HG03135 (cell line): ENCODE results near the gene SLC38A7.
"Not testable (repeated sequence)": the region's sequence is repeated elsewhere in the genome, so short reads cannot be mapped to it uniquely, and the experiment has no call there.

Source experiments
- ATAC-seq: cut with Tn5 transposase; IDR thresholded peaks from one replicate; pipeline ENCODE4 v1.9.1; 2021; ENCODE audit warnings: mild to moderate bottlenecking, moderate library complexity; ENCODE audit not compliant: unreplicated experiment

Gene SLC38A7

DNA sequence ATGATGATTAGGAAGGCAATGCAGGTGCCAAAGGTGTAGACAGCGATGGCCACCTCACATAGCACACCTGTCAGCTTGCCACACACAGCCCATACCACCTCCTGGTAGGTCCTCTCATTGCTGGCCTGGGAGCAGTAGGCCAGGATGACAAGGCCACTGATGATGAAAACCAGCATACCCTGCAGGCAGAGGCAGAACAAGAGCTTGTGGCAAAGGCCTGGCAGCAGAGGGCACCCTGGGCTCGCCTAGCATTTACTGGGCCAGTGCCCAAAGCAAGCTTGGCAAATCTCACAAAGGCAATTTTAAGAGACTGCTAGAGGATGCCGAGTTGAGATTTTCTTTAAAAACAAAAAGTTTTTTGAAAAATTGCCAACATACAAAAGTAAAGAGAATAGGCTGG, 5.9 kb downstream of the SLC38A7 start:
- no peak for ATAC-seq

DNA sequence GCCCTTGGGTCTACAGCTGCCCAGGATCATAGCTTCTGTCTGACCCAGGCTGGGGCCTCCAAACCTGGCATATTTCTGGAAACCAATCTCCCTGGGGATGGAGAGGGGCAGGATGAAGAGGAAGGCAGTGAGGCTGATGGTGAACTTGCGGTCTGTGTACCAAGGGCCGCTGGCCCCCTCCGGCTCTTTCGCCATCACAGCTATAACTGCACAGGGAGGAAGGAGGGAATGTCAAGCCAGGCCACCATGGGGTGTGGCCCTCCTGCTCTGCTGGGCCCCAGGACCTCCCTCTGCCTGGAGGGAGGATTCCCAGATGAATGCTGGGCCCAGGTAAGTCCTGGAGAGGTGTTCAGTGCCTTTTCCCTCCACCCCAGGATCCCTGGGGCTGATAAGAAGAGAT, 6.3 kb downstream of the SLC38A7 start:
- no peak for ATAC-seq

DNA sequence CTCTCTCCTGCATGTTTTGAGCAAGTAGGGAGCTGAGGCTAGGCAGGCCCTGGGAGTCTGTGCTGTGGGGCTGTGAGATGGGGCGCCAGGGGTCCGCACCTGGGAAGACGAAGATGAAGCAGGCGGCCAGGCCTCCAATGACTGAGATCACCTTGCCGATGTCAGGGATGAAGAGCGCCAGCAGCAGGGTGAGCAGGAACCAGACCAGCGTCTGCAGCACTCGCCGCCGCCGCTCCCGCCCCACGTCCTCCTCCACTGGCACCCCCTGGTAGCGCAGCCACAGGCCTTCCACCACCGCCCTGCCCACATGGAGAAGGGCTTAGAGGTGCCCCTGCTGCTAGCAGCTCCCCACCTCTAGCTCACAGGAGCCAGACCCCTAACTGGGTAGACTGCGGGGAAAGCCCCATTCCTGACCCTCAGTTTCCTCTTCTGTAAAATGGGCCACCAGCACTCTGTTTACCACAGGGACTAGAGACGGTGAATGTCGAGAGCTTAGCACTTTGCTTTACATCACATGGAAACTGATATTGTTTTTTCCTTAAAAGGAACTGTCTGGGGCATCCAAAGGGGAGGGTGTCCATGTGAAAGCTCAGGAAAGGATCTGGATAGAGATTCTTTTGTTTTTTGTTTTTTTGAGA, 13.5 kb downstream of the SLC38A7 start:
- ATAC-seq: no peak

DNA sequence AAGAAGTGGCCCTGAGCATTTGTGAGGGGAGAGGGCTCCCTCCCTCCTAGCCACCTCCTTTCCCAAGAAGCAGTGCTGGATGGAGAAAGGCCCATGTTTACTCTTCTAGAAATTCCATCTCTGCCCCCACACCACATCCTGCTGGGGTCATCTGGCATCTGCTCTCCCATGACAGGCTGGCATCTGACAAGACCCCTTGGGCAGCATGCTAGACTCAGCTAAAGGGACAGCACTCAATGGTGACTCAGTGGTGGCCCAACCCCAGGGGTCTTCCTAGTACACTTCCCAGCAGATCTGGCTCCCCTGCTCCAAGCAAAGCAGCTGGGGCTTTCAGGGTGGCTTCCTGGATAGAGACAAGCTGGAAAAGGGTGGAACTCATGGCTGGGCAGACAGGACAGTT, 14.4 kb downstream of the SLC38A7 start:
- ATAC-seq: no peak

DNA sequence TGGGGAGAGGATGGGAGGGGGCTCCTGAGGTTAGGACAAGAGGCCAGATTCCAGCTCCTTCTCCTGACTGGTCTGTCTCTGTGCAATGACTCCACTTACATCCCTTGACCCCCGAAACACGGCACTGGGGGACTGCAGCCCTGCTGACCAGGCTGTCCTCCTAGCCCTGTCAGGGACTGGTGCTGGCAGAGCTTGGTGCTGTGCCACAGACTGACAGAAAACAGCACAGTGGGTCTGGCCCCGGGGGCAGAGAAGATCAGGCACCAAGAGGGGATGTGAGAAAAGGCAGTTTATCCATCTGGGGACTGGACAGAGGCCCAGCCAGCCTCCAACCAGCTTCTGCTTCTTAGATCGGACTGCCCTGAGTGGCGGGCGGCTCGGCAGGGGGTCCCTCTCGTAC, 19.4 kb downstream of the SLC38A7 start:
- ATAC-seq: no peak

DNA sequence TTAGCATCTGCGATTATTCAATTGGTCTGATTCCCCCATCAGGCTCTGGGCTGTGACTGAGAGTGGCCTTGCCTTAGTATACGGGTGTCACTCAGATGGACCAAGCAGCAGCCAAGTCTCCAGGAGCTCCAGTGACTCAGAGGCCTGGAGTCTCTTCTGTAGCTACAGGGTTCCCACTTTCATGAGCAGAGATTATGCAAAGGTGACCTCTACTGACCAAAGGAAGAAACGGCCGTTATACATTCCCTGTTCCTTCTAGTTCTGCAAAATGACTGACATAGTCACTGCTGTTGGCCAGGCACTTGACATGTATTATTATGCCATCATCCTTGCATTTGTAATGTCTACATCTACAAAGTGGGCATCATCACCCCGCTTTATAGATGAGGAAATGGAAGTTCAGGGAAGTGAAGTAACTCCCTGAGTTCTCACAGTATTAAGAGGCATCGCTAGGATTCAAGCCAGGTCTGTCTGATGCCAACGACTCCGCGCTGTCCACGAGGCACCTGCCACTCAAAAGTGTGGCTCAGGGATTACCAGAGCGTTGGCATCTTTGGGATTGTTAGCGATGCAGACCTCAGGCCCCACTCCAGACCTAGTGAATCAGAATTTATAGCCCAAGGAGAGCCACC, 23.3 kb downstream of the SLC38A7 start:
- ATAC-seq: no peak

DNA sequence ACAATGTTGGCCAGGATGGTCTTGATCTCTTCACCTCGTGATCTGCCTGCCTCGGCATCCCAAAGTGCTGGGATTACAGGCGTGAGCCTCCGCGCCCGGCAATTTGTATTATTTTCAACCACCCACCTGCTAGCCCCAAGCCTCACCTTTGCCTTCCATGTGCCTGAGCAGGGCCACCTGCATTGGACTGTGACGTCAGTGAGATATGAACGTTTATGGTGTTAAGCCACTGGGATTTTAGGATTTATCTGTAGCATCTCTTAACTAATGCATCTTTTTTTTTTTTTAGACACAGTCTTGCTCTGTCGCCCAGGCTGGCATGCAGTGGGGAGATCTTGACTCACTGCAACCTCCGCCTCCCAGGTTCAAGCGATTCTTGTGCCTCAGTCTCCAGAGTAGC, 24.7 kb downstream of the SLC38A7 start:
- not testable (repeated sequence) for ATAC-seq

DNA sequence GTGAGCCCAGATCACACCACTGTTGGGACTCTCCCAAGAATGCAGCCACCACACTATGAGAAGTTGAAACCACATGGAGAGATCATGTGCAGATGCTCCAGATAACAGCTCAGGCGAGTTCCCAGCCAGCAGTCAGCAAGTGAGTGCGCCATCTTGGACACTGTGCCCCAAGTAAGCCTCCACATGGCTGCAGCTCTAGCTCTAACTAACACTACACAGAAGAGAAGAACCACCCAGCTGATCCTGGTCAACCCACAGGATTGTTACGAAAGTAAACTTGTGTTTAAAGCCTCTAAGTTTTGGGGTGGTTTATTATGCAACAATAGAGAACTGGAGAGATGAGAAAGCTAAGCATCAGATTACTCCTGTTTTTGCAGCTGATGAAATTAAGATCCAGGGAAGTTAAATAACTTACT, 25.8 kb downstream of the SLC38A7 start:
- ATAC-seq: no peak

DNA sequence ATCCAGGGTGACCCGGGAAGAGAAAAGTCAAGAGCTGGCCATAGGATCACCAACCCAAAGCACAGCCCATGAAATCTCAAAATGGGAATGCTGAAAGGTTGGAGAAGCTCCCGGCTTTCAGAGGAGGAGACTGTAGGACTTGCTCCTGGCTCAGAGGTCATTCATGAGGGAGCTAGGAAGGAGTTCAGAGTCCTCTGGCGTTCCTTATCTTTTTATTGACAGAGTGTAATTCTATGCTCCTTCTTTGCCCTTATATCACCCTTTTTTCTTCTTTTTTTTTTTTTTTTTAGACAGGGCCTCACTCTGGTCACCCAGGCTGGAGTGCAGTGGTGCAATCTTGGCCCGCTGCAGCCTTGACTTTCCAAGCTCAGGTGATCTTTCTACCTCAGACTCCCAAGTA, 27.7 kb downstream of the SLC38A7 start:
- no peak for ATAC-seq

DNA sequence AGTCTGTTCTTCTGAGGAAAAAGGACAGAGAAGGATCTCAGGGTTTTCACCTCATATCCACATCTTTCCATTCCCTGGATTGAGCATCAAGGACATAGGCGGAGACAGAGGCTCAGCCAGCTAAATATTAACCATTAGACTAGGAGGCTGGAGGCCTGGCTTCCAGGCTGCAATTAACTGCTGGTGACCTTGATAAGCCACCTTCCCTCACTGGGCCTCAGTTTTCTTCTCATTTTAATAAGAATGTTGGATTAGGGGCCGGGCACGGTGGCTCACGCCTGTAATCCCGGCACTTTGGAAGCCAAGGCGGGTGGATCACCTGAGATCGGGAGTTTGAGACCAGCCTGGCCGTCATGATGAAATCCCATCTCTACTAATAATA, 29.4 kb downstream of the SLC38A7 start:
- no peak for ATAC-seq

DNA sequence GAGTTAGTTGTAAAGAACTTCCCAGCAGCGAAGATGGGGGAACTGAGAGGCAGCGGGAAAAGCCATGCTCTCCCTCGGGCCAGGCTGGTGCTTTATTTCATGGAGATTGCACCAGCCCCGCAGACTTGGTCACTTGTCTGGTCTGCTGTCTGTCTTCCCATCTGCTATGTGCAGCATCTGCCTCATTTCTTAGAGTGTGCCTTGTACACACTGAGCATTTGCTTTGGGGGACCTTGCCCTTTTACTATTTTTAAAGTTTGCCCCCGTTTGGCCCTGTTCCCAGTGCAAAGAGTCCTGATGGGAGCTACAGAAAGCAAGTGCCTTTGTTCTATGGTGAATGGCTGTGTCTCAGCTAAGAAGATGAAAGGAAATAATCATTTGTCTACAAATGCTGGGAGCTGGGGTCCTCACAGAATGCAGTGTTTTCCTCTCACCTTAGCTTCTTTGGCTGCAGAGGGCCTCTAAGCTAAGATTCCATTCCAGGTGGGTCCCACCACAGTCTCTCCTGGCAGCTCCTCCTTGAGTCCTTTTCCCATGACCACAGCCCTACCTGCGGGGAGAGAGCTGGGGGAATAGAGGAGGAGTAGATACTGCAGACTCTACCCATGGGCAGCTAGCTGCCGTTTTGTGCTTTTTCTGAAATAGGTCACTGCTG, 29.9 kb downstream of the SLC38A7 start:
- ATAC-seq: no peak

DNA sequence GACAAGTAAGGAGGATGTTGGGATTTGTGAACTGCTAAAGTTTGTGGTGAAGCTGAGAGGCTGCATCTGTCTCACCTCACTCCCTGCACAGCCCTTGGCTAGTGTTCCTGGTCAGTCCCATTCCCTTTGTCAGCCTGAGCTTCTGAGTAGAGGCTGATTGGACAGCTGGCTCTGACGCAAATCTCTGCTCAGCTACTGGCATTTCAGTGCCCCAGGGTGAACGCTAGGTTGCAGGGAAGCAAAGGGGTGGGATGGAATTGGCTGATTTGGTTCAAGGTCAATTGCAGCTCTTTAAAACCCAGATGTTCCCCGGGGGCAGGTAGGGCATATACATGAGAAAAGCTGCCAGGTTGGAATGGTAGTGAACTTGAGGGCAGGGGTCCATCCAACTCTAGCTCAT, 31.8 kb downstream of the SLC38A7 start:
- no peak for ATAC-seq

DNA sequence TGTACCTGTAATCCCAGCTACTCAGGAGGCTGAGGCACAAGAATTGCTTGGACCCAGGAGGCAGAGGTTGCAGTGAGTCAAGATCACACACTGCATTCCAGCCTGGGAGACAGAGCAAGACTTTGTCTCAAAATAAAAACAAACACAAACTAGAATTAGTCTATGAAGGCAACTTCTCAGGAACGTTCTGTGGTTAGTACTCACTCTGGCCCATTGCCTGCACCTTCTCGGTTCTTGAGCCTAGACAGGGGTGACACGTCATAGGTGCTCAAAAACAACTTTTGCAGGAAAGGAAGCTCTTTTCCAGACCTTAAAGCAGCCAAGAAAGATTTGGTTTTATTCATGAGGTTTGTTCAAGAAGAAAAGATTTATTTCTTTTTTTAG, 32.6 kb downstream of the SLC38A7 start:
- no peak for ATAC-seq

DNA sequence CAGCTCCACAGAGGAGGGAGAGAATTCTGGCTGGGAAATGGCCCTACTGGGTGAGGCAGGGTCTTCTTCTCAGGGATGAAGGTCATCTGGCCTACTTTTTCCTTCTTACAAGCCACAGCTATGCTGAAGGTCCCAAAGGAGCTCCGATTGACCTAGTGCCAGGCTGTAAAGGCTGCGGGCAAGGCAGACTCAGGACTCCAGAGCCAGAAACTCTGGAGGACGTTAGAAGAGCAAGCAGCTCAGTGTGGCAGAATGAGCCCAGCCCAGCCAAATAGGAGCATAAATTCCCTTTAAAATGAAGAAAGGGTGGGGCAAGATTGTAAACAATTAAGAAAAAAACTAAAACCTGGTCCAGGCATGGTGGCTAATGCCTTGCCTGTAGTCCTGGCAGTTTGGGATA, 34.9 kb downstream of the SLC38A7 start:
- ATAC-seq: no peak

DNA sequence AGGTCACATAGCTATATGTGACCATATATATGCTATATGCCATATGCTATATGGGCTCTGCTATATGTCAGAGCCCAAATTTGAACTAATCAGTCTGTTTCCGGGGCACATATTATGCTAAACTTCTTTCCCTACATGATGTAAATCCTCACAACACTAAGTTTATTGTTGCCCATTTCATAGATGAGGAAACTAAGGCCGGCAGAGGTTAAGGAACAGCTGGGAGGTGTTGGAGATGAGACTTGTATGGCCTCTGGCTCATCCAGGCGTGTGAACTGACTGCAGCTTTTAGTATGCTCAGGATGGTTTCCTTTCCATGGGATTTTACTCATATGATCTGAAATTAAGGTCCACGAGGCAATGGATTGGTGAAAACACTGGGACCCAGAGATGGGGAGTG, 37.5 kb downstream of the SLC38A7 start:
- no peak for ATAC-seq

DNA sequence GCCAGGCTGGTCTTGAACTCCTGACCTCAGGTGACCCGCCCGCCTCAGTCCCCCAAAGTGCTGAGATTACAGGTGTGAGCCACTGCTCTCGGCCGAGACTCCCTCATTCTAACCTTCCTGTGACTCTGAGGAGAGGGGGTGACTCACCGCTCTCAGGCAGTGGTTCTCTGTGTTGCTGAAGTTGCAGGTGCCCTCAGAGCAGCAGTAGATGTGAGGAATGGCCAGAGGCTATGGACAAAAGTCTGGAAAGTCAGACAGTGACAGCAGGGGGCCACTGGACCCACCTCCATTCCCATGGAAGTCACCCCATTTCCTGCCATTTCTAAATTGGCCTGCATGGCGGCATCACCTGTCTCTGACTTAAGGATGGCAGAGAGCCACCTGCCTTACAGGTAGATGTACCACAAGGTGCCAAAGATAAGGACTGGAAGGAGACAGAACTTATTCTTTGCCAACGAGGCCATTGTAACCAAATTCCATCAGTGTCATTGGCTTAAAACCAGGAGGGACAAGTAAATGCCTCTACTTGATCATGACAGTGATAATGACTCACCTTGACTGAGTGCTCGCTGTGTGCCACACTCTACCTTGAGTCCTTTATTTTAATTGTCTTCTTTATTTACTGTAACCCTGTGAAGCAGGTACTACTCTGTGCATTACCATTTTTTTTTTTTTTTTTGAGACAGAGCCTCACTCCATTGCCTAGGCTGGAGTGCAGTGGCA, 39.6 kb downstream of the SLC38A7 start:
- ATAC-seq: no peak

DNA sequence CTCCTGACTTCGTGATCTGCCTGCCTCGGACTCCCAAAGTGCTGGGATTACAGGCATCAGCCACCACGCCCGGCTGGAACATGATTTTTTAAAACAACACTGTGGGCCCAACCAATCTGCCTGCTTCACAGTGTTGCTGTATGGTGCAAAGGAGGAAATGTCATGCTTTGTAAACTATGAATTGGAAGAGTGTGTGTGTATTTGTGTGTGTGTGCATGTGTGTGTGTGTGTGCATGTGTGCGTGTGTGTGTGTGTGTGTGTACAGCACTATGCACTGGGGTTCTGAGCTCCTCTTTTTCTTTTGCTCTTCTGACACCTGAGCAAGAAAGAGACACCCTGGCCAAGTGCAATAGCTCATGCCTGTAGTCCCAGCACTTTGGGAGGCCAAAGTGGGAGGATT, 40.5 kb downstream of the SLC38A7 start:
- ATAC-seq: no peak

DNA sequence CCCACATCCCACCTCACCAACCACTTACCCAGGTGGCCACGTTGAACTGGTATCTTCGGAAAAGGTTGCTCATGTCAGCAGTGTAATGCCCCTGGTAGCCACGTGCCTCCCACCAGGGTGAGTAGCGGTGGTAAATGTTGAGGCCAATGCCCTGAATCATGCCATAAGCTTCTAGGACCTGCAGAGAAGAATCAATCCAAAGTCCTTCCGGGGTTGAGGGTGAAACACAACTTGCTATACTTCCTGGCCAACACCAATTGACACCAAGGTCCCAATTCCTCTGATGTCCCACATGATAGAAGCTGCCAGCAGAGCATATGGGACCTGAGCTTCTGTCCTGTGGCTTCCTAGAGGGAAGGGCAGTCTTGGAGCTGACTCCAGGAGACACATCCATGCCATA, 43.6 kb downstream of the SLC38A7 start:
- no peak for ATAC-seq

DNA sequence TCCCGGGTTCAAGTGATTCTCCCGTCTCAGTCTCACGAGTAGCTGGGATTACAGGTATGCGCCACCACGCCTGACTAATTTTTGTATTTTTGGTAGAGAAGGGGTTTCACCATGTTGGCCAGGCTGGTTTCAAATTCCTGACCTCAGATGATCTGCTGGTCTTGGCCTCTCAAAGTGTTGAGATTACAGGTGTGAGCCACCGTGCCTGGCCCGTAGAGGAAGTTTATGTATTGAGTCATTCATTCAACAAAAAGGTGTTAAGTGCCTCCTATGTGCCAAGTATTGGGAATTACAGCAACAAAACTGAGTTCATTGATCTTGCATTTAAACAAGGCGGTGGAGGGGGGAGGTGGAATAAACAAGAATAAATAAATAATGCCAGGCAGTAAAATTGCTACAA, 44.7 kb downstream of the SLC38A7 start:
- ATAC-seq: no peak

DNA sequence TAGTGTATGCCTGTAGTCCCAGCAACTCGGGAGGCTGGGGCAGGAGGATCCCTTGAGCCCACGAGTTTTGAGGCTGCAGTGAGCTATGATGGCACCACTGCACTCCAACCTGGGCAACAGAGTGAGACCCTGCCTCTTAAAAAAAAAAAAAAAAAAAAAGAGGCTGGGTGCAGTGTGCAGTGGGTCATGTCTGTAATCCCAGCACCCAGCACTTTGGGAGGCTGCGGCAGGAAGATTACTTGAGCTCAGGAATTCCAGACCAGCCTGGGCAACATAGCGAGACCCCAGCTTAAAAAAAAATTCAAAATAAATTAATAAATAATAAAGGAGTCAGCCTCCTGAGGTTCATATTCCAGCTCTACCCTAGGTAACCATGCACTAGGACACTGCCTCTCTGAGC, 45.3 kb downstream of the SLC38A7 start:
- ATAC-seq: no peak

DNA sequence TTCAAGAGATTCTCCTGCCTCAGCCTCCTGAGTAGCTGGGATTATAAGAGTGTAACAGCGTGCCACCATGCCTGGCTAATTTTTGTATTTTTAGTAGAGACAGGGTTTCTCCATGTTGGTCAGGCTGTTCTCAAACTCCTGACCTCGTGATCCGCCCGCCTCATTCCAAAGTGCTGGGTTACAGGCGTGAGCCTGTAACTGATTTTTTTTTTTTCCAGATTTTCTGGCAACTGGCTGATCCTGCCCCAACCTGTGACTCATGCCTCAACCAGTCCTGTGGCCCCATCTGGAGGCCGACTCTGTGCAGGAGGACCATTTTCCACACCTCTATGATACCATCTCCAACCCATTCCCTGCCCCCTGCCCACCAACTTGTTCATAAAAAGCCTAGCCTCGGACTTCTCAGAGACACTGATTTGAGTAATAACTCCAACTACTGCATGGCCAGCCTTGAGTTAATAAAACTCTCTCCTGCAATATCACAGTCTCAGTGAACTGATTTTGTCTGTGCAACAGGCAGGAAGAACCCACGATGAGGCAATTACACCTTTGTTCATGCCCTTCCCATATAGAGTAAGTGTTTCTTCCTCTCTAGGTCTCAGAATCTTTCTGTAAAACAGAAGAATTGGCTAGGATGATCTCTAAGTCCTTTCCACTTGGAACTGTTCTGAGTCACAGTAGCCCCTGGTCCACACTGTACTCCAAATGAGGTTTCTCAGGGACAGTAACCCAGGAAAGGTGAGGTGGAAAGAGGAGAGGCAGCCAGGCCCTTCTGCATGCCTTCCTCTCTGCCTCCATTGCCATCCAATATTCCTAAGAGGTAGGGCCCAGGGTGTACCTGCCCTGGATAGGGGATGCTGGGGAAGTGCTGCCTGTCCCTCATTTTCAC, 46.2 kb downstream of the SLC38A7 start:
- no peak for ATAC-seq
